A673 (cell line): ENCODE data around the gene MLPH. TPM values are rescaled to one million over a fixed set of nuclear protein-coding genes. Genes with fewer than 3 reads are reported as not detected.

ENCODE experiments used
- BruUV-seq: library from RNA; stranded (reverse); fragments of 400-500 nt; replicated peaks from 2 replicates; lab custom pipeline; 2021; lab: Mats Ljungman, UMichigan
- CTCF ChIA-PET: fragments of 300-600 bp; sonication (Branson Sonifier 250); formaldehyde crosslinking; loops from one replicate; lab custom pipeline; 2022; ENCODE audit warnings: antibody characterized with exemption; lab: Charles Lee
- POLR2A ChIA-PET: fragments of 300-600 bp; sonication (Branson Sonifier 250); formaldehyde crosslinking; loops from one replicate; lab custom pipeline; 2022; ENCODE audit warnings: antibody characterized with exemption; ENCODE audit not compliant: low non-redundant PET; lab: Charles Lee
- DNase-seq: peaks from one replicate; pipeline ENCODE4 v3.0.0-alpha.2; 2015; ENCODE audit warnings: low spot score
- H3K27ac ChIP-seq: fragments of 200-600 bp; sonication (generic); 2 replicates; pipeline ENCODE4 v1.5.1; 2016; ENCODE audit warnings: mixed run types, low read depth, mild to moderate bottlenecking, mixed read lengths, antibody characterized with exemption, low read length; ENCODE audit not compliant: poor library complexity, severe bottlenecking
- H3K27me3 ChIP-seq: fragments of 200-600 bp; sonication (generic); replicated peaks from 2 replicates; pipeline ENCODE4 v1.6.1; 2017; ENCODE audit warnings: mixed run types, low read depth, mild to moderate bottlenecking, mixed read lengths, antibody characterized with exemption, low read length; ENCODE audit not compliant: insufficient read depth, poor library complexity
- H3K36me3 ChIP-seq: fragments of 200-600 bp; sonication (generic); 2 replicates; pipeline ENCODE4 v1.6.1; 2016; ENCODE audit warnings: mixed run types, mild to moderate bottlenecking, mixed read lengths, antibody characterized with exemption, low read length; ENCODE audit not compliant: insufficient read depth, poor library complexity, severe bottlenecking
- H3K4me1 ChIP-seq: fragments of 200-600 bp; sonication (generic); 2 replicates; pipeline ENCODE4 v1.6.1; 2017; ENCODE audit warnings: mixed run types, mild to moderate bottlenecking, mixed read lengths, antibody characterized with exemption, low read length; ENCODE audit not compliant: insufficient read depth, poor library complexity, severe bottlenecking
- H3K4me3 ChIP-seq: fragments of 200-600 bp; sonication (generic); 2 replicates; pipeline ENCODE4 v1.5.1; 2016; ENCODE audit warnings: low read depth, mixed run types, mild to moderate bottlenecking, mixed read lengths, low read length; ENCODE audit not compliant: poor library complexity, severe bottlenecking
- H3K9me3 ChIP-seq: fragments of 200-600 bp; sonication (generic); 2 replicates; pipeline ENCODE4 v1.6.1; 2016; ENCODE audit warnings: mixed run types, low read depth, mild to moderate bottlenecking, mixed read lengths, antibody characterized with exemption, low read length; ENCODE audit not compliant: poor library complexity, severe bottlenecking
- CTCF ChIP-seq: fragments of 300-800, 200-600 bp; sonication (generic); conservative IDR thresholded peaks from 2 replicates; pipeline ENCODE4 v1.5.1; 2017; ENCODE audit warnings: low read depth, mild to moderate bottlenecking, antibody characterized with exemption, low read length, moderate library complexity, mixed read lengths
- EZH2 ChIP-seq: fragments of 200-600 bp; sonication (generic); IDR thresholded peaks from 2 replicates; pipeline ENCODE4 v1.6.1; 2017; ENCODE audit warnings: borderline replicate concordance, low read depth, mild to moderate bottlenecking, mixed read lengths, antibody characterized with exemption, low read length; ENCODE audit not compliant: poor library complexity, severe bottlenecking
- intact Hi-C: fragments of 100-400 bp; cut with micrococcal nuclease; formaldehyde crosslinking; loops from one replicate; pipeline ENCODE4 v1.10.0; 2022; ENCODE audit not compliant: unreplicated experiment
- total RNA-seq: library from RNA; stranded (reverse); gene quantifications from 2 replicates; pipeline ENCODE4 v1.2.3, GENCODE V29; 2021

Gene MLPH
- total RNA-seq, 1 experiment from 2014 or later = not detected

- POLR2A ChIA-PET = no interaction called here
- CTCF ChIA-PET = no interaction called here
- H3K4me3 ChIP-seq = no peak overlapping the region
- intact Hi-C loops = loop anchor here (10.0 kb wide), 1 partner anchor 234 kb away; no protein-coding TSS in a partner anchor
- no peaks in the 10 kb centered on the region for H3K4me1 ChIP-seq
- H3K27me3 ChIP-seq = peaks cover 7% of the 10 kb centered on the region
- H3K9me3 ChIP-seq = no peaks in the 10 kb centered on the region
- H3K36me3 ChIP-seq = no peaks in the 10 kb centered on the region
- no peak for TF ChIP-seq EZH2
- TF ChIP-seq CTCF = no peak
- DNase-seq = no peak
- BruUV-seq = no TSS peak
- H3K27ac ChIP-seq = no peak overlapping the region
These were observed 23.6 kb downstream of the MLPH start for GRCh38 chr2:237510502-237511217.

- ChIA-PET CTCF (interaction anchor here (0.9 to 2.4 kb wide), 2 partner anchors 61 to 415 kb away, joined by 3 to 62 read pairs; no protein-coding TSS in a partner anchor), POLR2A (no interaction called here)
- no peak for TF ChIP-seq EZH2
- Histone ChIP-seq H3K9me3 (no peaks in the 10 kb centered on the region), H3K27ac (no peak overlapping the region), H3K4me1 (no peaks in the 10 kb centered on the region), H3K4me3 (no peak overlapping the region), H3K27me3 (peaks cover 7% of the 10 kb centered on the region), H3K36me3 (no peaks in the 10 kb centered on the region)
- intact Hi-C loops = loop anchor here (10.0 kb wide), 1 partner anchor 233 kb away; no protein-coding TSS in a partner anchor
- BruUV-seq = no TSS peak
- DNase-seq = no peak
These were observed 24.4 kb downstream of the MLPH start for GRCh38 chr2:237511433-237511832.

- H3K4me3 ChIP-seq = no peak overlapping the region
- CTCF ChIA-PET = interaction anchor here (0.6 to 2.4 kb wide), 8 partner anchors 8 to 416 kb away, joined by 3 to 62 read pairs (median 4); no protein-coding TSS in a partner anchor
- DNase-seq = no peak
- H3K27me3 ChIP-seq = peaks cover 7% of the 10 kb centered on the region
- intact Hi-C loops = loop anchor here (1.0 to 10.0 kb wide), 2 partner anchors 60 to 233 kb away; no protein-coding TSS in a partner anchor
- BruUV-seq = no TSS peak
- H3K4me1 ChIP-seq = no peaks in the 10 kb centered on the region
- no peaks in the 10 kb centered on the region for H3K9me3 ChIP-seq
- no peaks in the 10 kb centered on the region for H3K36me3 ChIP-seq
- POLR2A ChIA-PET = no interaction called here
- TF ChIP-seq EZH2 = no peak
- TF ChIP-seq CTCF = no peak
- H3K27ac ChIP-seq = no peak overlapping the region
These were observed 24.9 kb downstream of the MLPH start for GRCh38 chr2:237511885-237512405.
